ENCODE measurements around the gene HMGCS1. TPM values are rescaled to one million over a fixed set of nuclear protein-coding genes. Genes with fewer than 3 reads are reported as not detected.

Gene HMGCS1
- total RNA-seq, 2 donors from 2014 or later: 142 to 176 TPM

DNA sequence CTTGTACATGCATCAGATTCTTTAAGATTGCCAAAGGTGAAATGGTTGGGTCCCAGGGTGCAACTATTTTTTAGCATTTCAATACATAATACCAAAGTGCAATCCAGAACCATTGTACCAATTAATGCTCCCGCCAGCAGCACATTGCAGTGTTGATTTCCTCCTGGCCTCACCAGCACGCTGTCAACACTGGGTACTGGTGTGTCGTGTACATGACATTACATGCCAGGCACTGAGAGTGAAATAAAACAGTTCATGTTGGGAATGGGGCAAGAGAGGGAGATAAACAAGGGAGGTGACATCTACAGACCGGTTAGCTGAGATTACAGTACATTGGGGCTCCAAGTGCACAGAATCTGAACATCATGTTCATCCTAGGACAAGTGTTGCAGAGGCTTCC, 37.8 kb downstream of the HMGCS1 start:
- H3K9me3 Mint-ChIP-seq: no peaks in the 10 kb centered on the region
- H3K27me3 Mint-ChIP-seq (ENCODE audit: insufficient read depth): peaks cover 13% of the 10 kb centered on the region
- 86 to 93% methylated on average over 3 to 4 of the region's 4 CpGs for WGBS, 2 experiments (ENCODE audit: insufficient coverage in 1 of 2, insufficient read length in 1 of 2)
- no peaks in the 10 kb centered on the region for H3K9me3 ChIP-seq (ENCODE audit: control insufficient read depth, low read length)
- no peak overlapping the region for H3K4me3 Mint-ChIP-seq
- H3K36me3 Mint-ChIP-seq (ENCODE audit: low read depth): no peaks in the 10 kb centered on the region
- H3K9ac ChIP-seq (ENCODE audit: extremely low read depth, low read length, poor library complexity, severe bottlenecking): no peak overlapping the region
- peaks cover 11% of the 10 kb centered on the region for H3K4me1 Mint-ChIP-seq
- DNase-seq: no peak
- TF ChIP-seq, protein P1, sequence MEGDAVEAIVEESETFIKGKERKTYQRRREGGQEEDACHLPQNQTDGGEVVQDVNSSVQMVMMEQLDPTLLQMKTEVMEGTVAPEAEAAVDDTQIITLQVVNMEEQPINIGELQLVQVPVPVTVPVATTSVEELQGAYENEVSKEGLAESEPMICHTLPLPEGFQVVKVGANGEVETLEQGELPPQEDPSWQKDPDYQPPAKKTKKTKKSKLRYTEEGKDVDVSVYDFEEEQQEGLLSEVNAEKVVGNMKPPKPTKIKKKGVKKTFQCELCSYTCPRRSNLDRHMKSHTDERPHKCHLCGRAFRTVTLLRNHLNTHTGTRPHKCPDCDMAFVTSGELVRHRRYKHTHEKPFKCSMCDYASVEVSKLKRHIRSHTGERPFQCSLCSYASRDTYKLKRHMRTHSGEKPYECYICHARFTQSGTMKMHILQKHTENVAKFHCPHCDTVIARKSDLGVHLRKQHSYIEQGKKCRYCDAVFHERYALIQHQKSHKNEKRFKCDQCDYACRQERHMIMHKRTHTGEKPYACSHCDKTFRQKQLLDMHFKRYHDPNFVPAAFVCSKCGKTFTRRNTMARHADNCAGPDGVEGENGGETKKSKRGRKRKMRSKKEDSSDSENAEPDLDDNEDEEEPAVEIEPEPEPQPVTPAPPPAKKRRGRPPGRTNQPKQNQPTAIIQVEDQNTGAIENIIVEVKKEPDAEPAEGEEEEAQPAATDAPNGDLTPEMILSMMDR (conservative IDR thresholded peaks at IDR 0.05): no peak
- no peak overlapping the region for H3K4me3 ChIP-seq (ENCODE audit: low read length)
- H3K36me3 ChIP-seq (ENCODE audit: control insufficient read depth, insufficient read depth, low read length): no peaks in the 10 kb centered on the region
- no peak overlapping the region for H3K27ac Mint-ChIP-seq
- H3K27me3 ChIP-seq (ENCODE audit: control insufficient read depth, insufficient read depth, low read length, poor library complexity, severe bottlenecking): no peaks in the 10 kb centered on the region
- no peaks in the 10 kb centered on the region for H3K4me1 ChIP-seq (ENCODE audit: control insufficient read depth, insufficient read depth, low read length)
- H3K27ac ChIP-seq (ENCODE audit: low read depth, low read length): no peak overlapping the region

DNA sequence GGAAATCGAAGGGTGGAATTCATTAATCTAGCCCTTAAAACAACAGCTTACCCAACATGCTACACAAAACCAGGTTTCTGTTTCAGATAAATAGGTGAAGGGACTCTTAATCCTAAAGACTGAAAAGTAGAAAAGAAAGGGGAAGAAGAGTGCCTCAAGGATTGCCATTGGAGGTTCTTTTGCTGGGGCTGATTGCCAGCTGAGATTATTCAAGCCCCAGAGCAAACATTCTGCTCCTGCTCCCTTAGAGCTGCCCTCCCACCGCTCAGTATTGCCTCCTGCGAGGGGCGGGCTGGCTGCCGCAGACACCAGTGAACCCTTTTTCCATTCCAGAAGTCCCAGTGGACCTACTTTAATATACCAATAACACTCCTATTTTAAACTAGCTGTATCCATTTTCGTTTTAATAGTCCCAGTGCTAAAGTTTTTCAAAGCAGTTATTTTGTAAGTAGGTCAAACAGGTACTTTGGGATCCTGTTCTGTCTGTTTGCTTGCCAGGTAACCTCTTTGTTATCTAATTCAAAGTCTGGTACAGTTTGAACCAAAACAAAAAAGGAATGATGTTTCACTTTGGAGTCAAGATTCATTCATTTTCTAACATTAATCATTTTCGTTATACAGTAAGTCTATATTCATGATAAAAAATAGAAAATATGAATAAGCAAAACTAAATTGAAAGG, 38.6 kb downstream of the HMGCS1 start:
- H3K27me3 Mint-ChIP-seq (ENCODE audit: insufficient read depth): peaks cover 11% of the 10 kb centered on the region
- no peak overlapping the region for H3K27ac ChIP-seq (ENCODE audit: low read depth, low read length)
- H3K4me1 Mint-ChIP-seq: peaks cover 11% of the 10 kb centered on the region
- H3K9me3 ChIP-seq (ENCODE audit: control insufficient read depth, low read length): no peaks in the 10 kb centered on the region
- no peaks in the 10 kb centered on the region for H3K27me3 ChIP-seq (ENCODE audit: control insufficient read depth, insufficient read depth, low read length, poor library complexity, severe bottlenecking)
- H3K4me3 Mint-ChIP-seq: no peak overlapping the region
- TF ChIP-seq, protein P1 (conservative IDR thresholded peaks at IDR 0.05): no peak
- H3K9me3 Mint-ChIP-seq: peaks cover 2% of the 10 kb centered on the region
- no peaks in the 10 kb centered on the region for H3K4me1 ChIP-seq (ENCODE audit: control insufficient read depth, insufficient read depth, low read length)
- DNase-seq: peak; percentile 51
- no peaks in the 10 kb centered on the region for H3K36me3 ChIP-seq (ENCODE audit: control insufficient read depth, insufficient read depth, low read length)
- H3K9ac ChIP-seq (ENCODE audit: extremely low read depth, low read length, poor library complexity, severe bottlenecking): no peak overlapping the region
- H3K4me3 ChIP-seq (ENCODE audit: low read length): no peak overlapping the region
- 71 to 73% methylated on average over 5 to 6 of the region's 7 CpGs for WGBS, 2 experiments (ENCODE audit: insufficient coverage in 1 of 2, insufficient read length in 1 of 2)
- no peaks in the 10 kb centered on the region for H3K36me3 Mint-ChIP-seq (ENCODE audit: low read depth)
- no peak overlapping the region for H3K27ac Mint-ChIP-seq

DNA sequence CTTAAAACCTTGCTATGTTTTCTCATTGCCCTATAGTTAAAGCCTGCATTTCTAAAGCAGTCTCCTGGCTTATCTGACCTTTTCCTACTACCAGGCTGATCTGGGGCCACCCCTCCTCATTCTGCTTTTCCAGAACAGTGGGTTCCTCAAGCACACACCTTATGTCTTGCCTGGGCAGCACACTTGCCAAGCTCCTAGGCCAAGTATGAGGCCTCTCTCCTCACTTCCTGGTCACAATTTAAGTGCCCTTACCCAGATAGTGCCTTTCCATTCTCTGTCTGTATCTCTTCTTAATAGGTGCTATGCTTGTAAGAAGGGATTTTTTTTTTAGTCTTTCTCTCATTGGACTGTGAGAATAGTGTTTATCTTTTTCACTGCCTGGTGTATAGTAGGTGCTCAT, 39.7 kb downstream of the HMGCS1 start:
- Histone ChIP-seq H3K4me1 (ENCODE audit: control insufficient read depth, insufficient read depth, low read length) (no peaks in the 10 kb centered on the region), H3K9ac (ENCODE audit: extremely low read depth, low read length, poor library complexity, severe bottlenecking) (no peak overlapping the region), H3K4me3 (ENCODE audit: low read length) (no peak overlapping the region), H3K9me3 (ENCODE audit: control insufficient read depth, low read length) (peaks cover 8% of the 10 kb centered on the region), H3K36me3 (ENCODE audit: control insufficient read depth, insufficient read depth, low read length) (no peaks in the 10 kb centered on the region), H3K27ac (ENCODE audit: low read depth, low read length) (no peak overlapping the region), H3K27me3 (ENCODE audit: control insufficient read depth, insufficient read depth, low read length, poor library complexity, severe bottlenecking) (no peaks in the 10 kb centered on the region)
- Mint-ChIP-seq H3K4me3 (no peak overlapping the region), H3K36me3 (ENCODE audit: low read depth) (no peaks in the 10 kb centered on the region), H3K27me3 (ENCODE audit: insufficient read depth) (peaks cover 11% of the 10 kb centered on the region), H3K4me1 (peaks cover 11% of the 10 kb centered on the region), H3K27ac (no peak overlapping the region), H3K9me3 (peaks cover 2% of the 10 kb centered on the region)
- TF ChIP-seq, protein P1 (conservative IDR thresholded peaks at IDR 0.05): no peak
- no peak for DNase-seq
